Endodermal cell (in vitro differentiated cells): Measurements from ENCODE around the gene HTRA2. TPM values are rescaled to one million over a fixed set of nuclear protein-coding genes. Genes with fewer than 3 reads are reported as not detected.
"Not testable (repeated sequence)": the region's sequence is repeated elsewhere in the genome, so short reads cannot be mapped to it uniquely, and the experiment has no call there.

ENCODE experiments used
- DNase-seq: peaks from one replicate; pipeline ENCODE4 v3.0.0-alpha.2; 2017
- H3K27ac ChIP-seq: 2 replicates; pipeline ENCODE4 v1.5.1; 2013; ENCODE audit warnings: mild to moderate bottlenecking, low read depth, low read length, moderate library complexity
- H3K27me3 ChIP-seq: 2 replicates; pipeline ENCODE4 v1.6.1; 2013; ENCODE audit warnings: mild to moderate bottlenecking, low read length, moderate library complexity; ENCODE audit not compliant: insufficient read depth, control insufficient read depth, poor library complexity, severe bottlenecking
- H3K36me3 ChIP-seq: 2 replicates; pipeline ENCODE4 v1.7.0; 2013; ENCODE audit warnings: mild to moderate bottlenecking, low read length, moderate library complexity; ENCODE audit not compliant: control insufficient read depth, insufficient read depth
- H3K4me1 ChIP-seq: one replicate; pipeline ENCODE4 v1.7.0; 2013; ENCODE audit warnings: low read length; ENCODE audit not compliant: control insufficient read depth, insufficient read depth
- H3K4me3 ChIP-seq: 2 replicates; pipeline ENCODE4 v1.5.1; 2013; ENCODE audit warnings: mild to moderate bottlenecking, low read length, moderate library complexity
- H3K9ac ChIP-seq: 2 replicates; pipeline ENCODE4 v1.6.1; 2013; ENCODE audit warnings: mild to moderate bottlenecking, low read length, moderate library complexity; ENCODE audit not compliant: poor library complexity, severe bottlenecking; ENCODE audit errors: extremely low read depth
- H3K9me3 ChIP-seq: 2 replicates; pipeline ENCODE4 v1.6.1; 2013; ENCODE audit warnings: mild to moderate bottlenecking, low read length, moderate library complexity; ENCODE audit not compliant: control insufficient read depth
- H3K27ac Mint-ChIP-seq: 2 replicates; pipeline ENCODE4 v1.8.0; 2020; ENCODE audit warnings: mixed read lengths
- H3K27me3 Mint-ChIP-seq: 2 replicates; pipeline ENCODE4 v1.8.0; 2021; ENCODE audit warnings: mild to moderate bottlenecking, mixed read lengths; ENCODE audit not compliant: insufficient read depth
- H3K36me3 Mint-ChIP-seq: 2 replicates; pipeline ENCODE4 v1.8.0; 2020; ENCODE audit warnings: low read depth, mixed read lengths
- H3K4me1 Mint-ChIP-seq: 2 replicates; pipeline ENCODE4 v1.8.0; 2020; ENCODE audit warnings: mixed read lengths
- H3K4me3 Mint-ChIP-seq: 2 replicates; pipeline ENCODE4 v1.8.0; 2020; ENCODE audit warnings: mild to moderate bottlenecking, moderate library complexity, mixed read lengths
- H3K9me3 Mint-ChIP-seq: 2 replicates; pipeline ENCODE4 v1.8.0; 2020; ENCODE audit warnings: mild to moderate bottlenecking, mixed read lengths
- CTCF ChIP-seq: fragments of 200-600 bp; sonication (generic); conservative IDR thresholded peaks from 2 replicates; pipeline ENCODE4 v1.5.0; 2021; ENCODE audit warnings: antibody characterized with exemption, mild to moderate bottlenecking
- WGBS, 2 experiments: methylation state at CpG; one replicate each; pipeline versions ENCODE4 v1.1.5 to v1.1.7; 2013; ENCODE audit warnings: missing lambda C conversion rate in 2 of 2, mixed read lengths in 1 of 2; ENCODE audit not compliant: insufficient coverage in 1 of 2, insufficient read length in 1 of 2; 5-methylcytosine and 5-hydroxymethylcytosine counted together
- total RNA-seq, 2 donors: library from RNA; stranded (reverse); fragmentation: NEBNext Ultra II Directional in 1 of 2; extraction: Animal tissue kit (Norgen Biotek cat#: 25700) in 1 of 2; gene quantifications; 2 replicates in 1 of 2; 3 replicates in 1 of 2; pipeline ENCODE4 v1.2.1, GENCODE V29; 2021

HTRA2 gene
- total RNA-seq, 2 donors from 2014 or later = 32.8 to 38.9 TPM

DNA sequence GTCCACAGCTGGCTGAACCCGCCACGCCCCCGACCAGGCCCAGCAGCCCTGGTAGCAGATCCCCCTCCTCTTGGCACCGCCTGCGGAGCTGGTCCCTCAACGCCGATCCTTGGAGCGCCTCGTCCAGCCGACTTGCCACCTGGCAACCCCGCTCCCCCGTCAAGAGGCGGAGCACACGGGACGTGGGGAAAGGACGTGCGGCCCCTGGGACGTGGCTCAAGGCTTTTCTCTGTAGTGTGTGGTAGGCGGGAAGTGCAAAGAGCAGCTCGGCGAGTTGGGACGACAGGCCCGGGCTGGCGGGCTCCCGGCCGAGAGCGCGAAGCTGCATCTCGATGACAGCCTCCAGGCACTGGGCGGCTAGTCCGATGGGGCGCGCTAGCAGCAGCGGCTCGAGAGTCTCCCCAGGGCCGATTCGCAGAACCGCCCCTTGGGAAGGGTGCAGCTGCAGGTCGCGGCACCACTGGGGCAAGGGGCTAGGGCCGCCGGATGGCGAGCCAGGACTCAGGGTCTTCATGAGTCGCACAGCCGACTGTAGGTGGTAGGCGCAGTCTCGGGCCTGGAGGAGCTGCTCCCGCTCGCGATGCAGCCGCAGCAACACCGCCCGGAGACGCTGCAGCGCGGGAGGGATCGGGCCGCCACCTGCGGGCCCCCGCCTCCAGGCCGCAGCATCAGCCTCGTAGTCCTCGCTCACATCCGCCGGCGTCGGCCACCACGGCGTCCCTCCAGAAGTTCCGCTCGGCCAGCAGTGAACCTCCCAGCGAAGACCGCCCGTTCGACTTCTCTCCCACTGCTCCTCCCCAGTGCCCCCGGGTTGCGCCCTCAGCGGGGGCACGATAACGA, 47.6 kb upstream of the HTRA2 start:
- peak; percentile 61 for DNase-seq
- peaks cover 22% of the 10 kb centered on the region for H3K36me3 ChIP-seq
- Mint-ChIP-seq H3K27ac (peak overlapping the region; percentile 98), H3K36me3 (peaks cover 34% of the 10 kb centered on the region), H3K9me3 (no peaks in the 10 kb centered on the region), H3K27me3 (no peaks in the 10 kb centered on the region), H3K4me3 (peak overlapping the region; percentile 86), H3K4me1 (peaks cover 8% of the 10 kb centered on the region)
- H3K9me3 ChIP-seq = no peaks in the 10 kb centered on the region
- peak overlapping the region; percentile 96 for H3K4me3 ChIP-seq
- 2% methylated on average over 36 to 80 of the region's 80 CpGs for WGBS, 2 experiments
- H3K27ac ChIP-seq = peak overlapping the region; percentile 4
- TF ChIP-seq CTCF = no peak
- H3K9ac ChIP-seq = peak overlapping the region; percentile 78
- no peaks in the 10 kb centered on the region for H3K27me3 ChIP-seq
- peaks cover 3% of the 10 kb centered on the region for H3K4me1 ChIP-seq

DNA sequence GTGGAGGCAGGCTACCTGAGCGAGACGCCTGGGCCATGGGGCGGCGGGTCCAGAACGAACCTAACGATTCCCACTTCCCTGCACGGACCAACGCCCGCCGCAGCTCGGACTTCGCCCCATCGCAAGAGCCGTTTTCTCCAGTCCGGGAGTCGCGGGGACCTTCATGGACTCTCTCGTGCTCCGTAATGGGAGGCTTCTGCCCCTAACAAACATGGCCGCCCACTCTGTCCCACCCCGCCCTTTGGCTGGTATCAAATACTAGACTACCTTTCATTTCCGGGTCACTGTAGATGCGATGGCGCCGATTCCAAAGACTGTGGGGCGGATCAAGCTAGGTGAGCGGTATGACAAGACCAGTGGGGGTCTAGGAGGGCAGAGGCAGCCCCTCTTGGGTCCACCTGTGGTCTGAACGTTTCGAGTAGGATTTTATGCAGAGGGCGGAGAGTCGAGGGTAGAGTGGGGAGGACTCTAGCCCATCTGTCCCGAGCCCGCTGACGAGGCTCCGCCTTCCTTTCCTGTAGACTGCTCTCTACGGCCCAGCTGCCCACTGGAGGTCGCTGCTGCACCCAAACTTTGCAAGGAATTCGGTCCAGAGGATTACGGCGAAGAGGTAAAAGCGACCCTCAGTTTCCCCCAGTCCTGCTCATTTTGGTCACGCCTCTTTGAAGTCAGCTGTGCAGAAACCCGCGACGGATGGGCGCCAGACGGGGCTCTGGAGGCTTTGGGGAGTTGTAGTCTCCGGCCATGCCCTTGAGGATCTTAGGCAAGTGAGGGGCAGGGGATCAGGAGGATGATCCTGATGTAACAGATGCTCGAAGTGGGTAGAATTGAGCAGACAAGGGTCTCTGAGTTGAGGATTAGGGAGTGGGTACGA, 46.7 kb upstream of the HTRA2 start, which contains the start of the genes CCDC142 and TTC31:
Gene CCDC142 (minus strand): TSS at position 198 of the 874 bp plus-strand sequence. CDS start 161 bp downstream, at position 37.
Gene TTC31 (plus strand): TSS at position 281 of the 874 bp plus-strand sequence. CDS start 15 bp downstream, at position 296.
- WGBS, 2 experiments = 2% methylated on average over 40 to 50 of the region's 50 CpGs
- Histone ChIP-seq H3K9me3 (no peaks in the 10 kb centered on the region), H3K27ac (peak within 1 kb of the TSS; percentile 69), H3K36me3 (peaks cover 17% of the 10 kb centered on the region), H3K9ac (peak within 1 kb of the TSS; percentile 78), H3K27me3 (no peaks in the 10 kb centered on the region), H3K4me3 (peak within 1 kb of the TSS; percentile 96), H3K4me1 (peaks cover 3% of the 10 kb centered on the region)
- H3K36me3 Mint-ChIP-seq = peaks cover 29% of the 10 kb centered on the region
- H3K4me1 Mint-ChIP-seq = peaks cover 8% of the 10 kb centered on the region
- peak within 1 kb of the TSS; percentile 98 for H3K27ac Mint-ChIP-seq
- no peaks in the 10 kb centered on the region for H3K27me3 Mint-ChIP-seq
- DNase-seq = peak; percentile 98
- no peaks in the 10 kb centered on the region for H3K9me3 Mint-ChIP-seq
- peak; percentile 93 for TF ChIP-seq CTCF
- H3K4me3 Mint-ChIP-seq = peak within 1 kb of the TSS; percentile 86

GRCh38 chr2:74483675-74484164, 46.0 kb upstream of the HTRA2 start:
- not testable (repeated sequence) for H3K27me3 Mint-ChIP-seq, H3K9ac ChIP-seq, H3K4me1 Mint-ChIP-seq, H3K9me3 Mint-ChIP-seq, H3K4me1 ChIP-seq, H3K9me3 ChIP-seq, H3K27ac ChIP-seq, DNase-seq, H3K27me3 ChIP-seq
- H3K4me3 Mint-ChIP-seq = peak overlapping the region; percentile 86
- peaks cover 17% of the 10 kb centered on the region for H3K36me3 ChIP-seq
- peak overlapping the region; percentile 14 for H3K27ac Mint-ChIP-seq
- peaks cover 29% of the 10 kb centered on the region for H3K36me3 Mint-ChIP-seq
- 85 to 90% methylated on average over 15 to 19 of the region's 19 CpGs for WGBS, 2 experiments
- H3K4me3 ChIP-seq = peak overlapping the region; percentile 96
